GM12878 (cell line): Measurements from ENCODE around the gene SYCP3. TPM values are rescaled to one million over a fixed set of nuclear protein-coding genes. Genes with fewer than 3 reads are reported as not detected.

ENCODE experiments used
- ATAC-seq: fragments of 200-7000 bp; cut with Tn5 transposase; 3 replicates; pipeline ENCODE4 v1.9.1; 2020; ENCODE audit warnings: mild to moderate bottlenecking, moderate library complexity
- BruUV-seq: library from RNA; stranded (reverse); fragments of 400-500 nt; replicated peaks from 2 replicates; lab custom pipeline; 2021; lab: Mats Ljungman, UMichigan
- CTCF ChIA-PET: fragments of 300-600 bp; sonication (Branson Sonifier 250); formaldehyde crosslinking; extraction: SDS; loops from one replicate; lab custom pipeline; 2021; ENCODE audit warnings: inconsistent platforms; lab: Yijun Ruan, JAX
- POLR2A ChIA-PET: fragments of 350-600 bp; formaldehyde crosslinking; extraction: SDS; loops from one replicate; lab custom pipeline; 2021; ENCODE audit warnings: inconsistent platforms; lab: Charles Lee
- RAD21 ChIA-PET: fragments of 300-600 bp; sonication (Branson Sonifier 250); formaldehyde crosslinking; loops from one replicate; lab custom pipeline; 2023; ENCODE audit warnings: antibody characterized with exemption; ENCODE audit not compliant: unreplicated experiment; lab: Charles Lee
- SMC1A ChIA-PET: fragments of 300-600 bp; sonication (Branson Sonifier 250); formaldehyde crosslinking; loops from one replicate; lab custom pipeline; 2023; ENCODE audit not compliant: unreplicated experiment, uncharacterized antibody; lab: Charles Lee
- DNase-seq: peaks from one replicate; pipeline ENCODE4 v3.0.0-alpha.2; 2011; ENCODE audit warnings: low read depth, low spot score
- FAIRE-seq: peaks from 3 replicates; lab custom pipeline; 2011; peaks lifted over from hg19 to GRCh38; lab: Jason Lieb, UNC
- H2AFZ ChIP-seq: 2 replicates; pipeline ENCODE4 v1.6.0; 2011; ENCODE audit warnings: low read depth, low read length, control low read depth; ENCODE audit not compliant: control insufficient read depth
- H3K27ac ChIP-seq: 2 replicates; pipeline ENCODE4 v1.5.1; 2011; ENCODE audit warnings: control low read depth; ENCODE audit not compliant: control insufficient read depth, insufficient read depth
- H3K27me3 ChIP-seq, 2 experiments: replicated peaks in 1 of 2; 2 replicates each; pipeline versions ENCODE4 v1.6.0 to v1.6.1; 2011; ENCODE audit warnings: low read length in 1 of 2; ENCODE audit not compliant: control insufficient read depth in 2 of 2, insufficient read depth in 2 of 2
- H3K36me3 ChIP-seq, 2 experiments: 2 replicates each; pipeline ENCODE4 v1.5.1; 2011; ENCODE audit warnings: low read length in 1 of 2; ENCODE audit not compliant: control insufficient read depth in 2 of 2, insufficient read depth in 2 of 2
- H3K4me1 ChIP-seq: 2 replicates; pipeline ENCODE4 v1.6.1; 2011; ENCODE audit warnings: mild to moderate bottlenecking, low read length, moderate library complexity, mixed read lengths; ENCODE audit not compliant: control insufficient read depth, insufficient read depth
- H3K4me2 ChIP-seq: 2 replicates; pipeline ENCODE4 v1.6.0; 2011; ENCODE audit warnings: control low read depth; ENCODE audit not compliant: control insufficient read depth, insufficient read depth
- H3K4me3 ChIP-seq: fragments of 200-600 bp; sonication (generic); 2 replicates; pipeline ENCODE4 v1.5.1; 2016
- H3K79me2 ChIP-seq: 2 replicates; pipeline ENCODE4 v1.6.0; 2011; ENCODE audit warnings: low read length; ENCODE audit not compliant: control insufficient read depth, insufficient read depth
- H3K9ac ChIP-seq: 2 replicates; pipeline ENCODE4 v1.8.0; 2011; ENCODE audit warnings: low read length, control low read depth, mixed read lengths; ENCODE audit not compliant: control insufficient read depth, insufficient read depth
- H3K9me3 ChIP-seq: replicated peaks from 3 replicates; pipeline ENCODE4 v1.5.1; 2011; ENCODE audit warnings: mild to moderate bottlenecking, low read length; ENCODE audit not compliant: control insufficient read depth, insufficient read depth
- H4K20me1 ChIP-seq: 2 replicates; pipeline ENCODE4 v1.6.0; 2011; ENCODE audit not compliant: control insufficient read depth, insufficient read depth
- ATF2 ChIP-seq: IDR thresholded peaks from 2 replicates; pipeline ENCODE4 v1.6.1; 2012; ENCODE audit warnings: low read length, inconsistent platforms
- CEBPB ChIP-seq, 2 experiments: fragments of 150-350 bp in 1 of 2; IDR thresholded peaks; 2 replicates each; pipeline ENCODE4 v1.6.1; 2012 to 2014; ENCODE audit warnings: low read depth in 2 of 2, low read length in 2 of 2, borderline replicate concordance in 1 of 2, inconsistent platforms in 1 of 2
- CHD1 ChIP-seq: IDR thresholded peaks from 2 replicates; pipeline ENCODE4 v1.6.1; 2012; ENCODE audit warnings: low read depth, low read length, improper control_type of control experiment
- FOS ChIP-seq: IDR thresholded peaks from 3 replicates; pipeline ENCODE4 v1.6.1; 2011; ENCODE audit warnings: borderline replicate concordance; ENCODE audit not compliant: insufficient read length; ENCODE audit errors: extremely low read depth
- HCFC1 ChIP-seq: fragments of 150-350 bp; IDR thresholded peaks from 2 replicates; pipeline ENCODE4 v1.6.1; 2014; ENCODE audit warnings: low read length
- JUND ChIP-seq: IDR thresholded peaks from 2 replicates; pipeline ENCODE4 v1.6.1; 2012; ENCODE audit warnings: low read depth, mild to moderate bottlenecking, low read length, improper control_type of control experiment, moderate library complexity
- MLLT1 ChIP-seq: fragments of 450-650 bp; IDR thresholded peaks from 2 replicates; pipeline ENCODE4 v1.6.1; 2016; ENCODE audit warnings: mild to moderate bottlenecking
- NRF1 ChIP-seq: conservative IDR thresholded peaks from 2 replicates; pipeline ENCODE4 v1.6.1; 2011; ENCODE audit warnings: mild to moderate bottlenecking, low read depth, low read length, improper control_type of control experiment
- POLR2AphosphoS2 ChIP-seq: IDR thresholded peaks from 2 replicates; pipeline ENCODE4 v1.6.1; 2011; ENCODE audit warnings: low read depth, mild to moderate bottlenecking, low read length, improper control_type of control experiment, moderate library complexity
- RB1 ChIP-seq: fragments of 450-650 bp; formaldehyde crosslinking; IDR thresholded peaks from 2 replicates; pipeline ENCODE4 v1.6.1; 2017; ENCODE audit warnings: mild to moderate bottlenecking, borderline replicate concordance
- SMC3 ChIP-seq: IDR thresholded peaks from 2 replicates; pipeline ENCODE4 v1.6.1; 2011; ENCODE audit warnings: low read length, improper control_type of control experiment, borderline replicate concordance
- SP1 ChIP-seq: IDR thresholded peaks from one replicate; pipeline ENCODE4 v1.6.1; 2011; ENCODE audit warnings: low read depth, low read length
- SREBF2 ChIP-seq: IDR thresholded peaks from 2 replicates; pipeline ENCODE4 v1.6.1; 2012; ENCODE audit warnings: mild to moderate bottlenecking, low read length
- TCF3 ChIP-seq: IDR thresholded peaks from 2 replicates; pipeline ENCODE4 v1.6.1; 2012; ENCODE audit warnings: low read depth, mild to moderate bottlenecking, low read length, borderline replicate concordance; ENCODE audit not compliant: insufficient read depth
- YY1 ChIP-seq: IDR thresholded peaks from 2 replicates; pipeline ENCODE4 v1.6.1; 2011; ENCODE audit warnings: low read depth, mild to moderate bottlenecking, low read length
- ZBED1 ChIP-seq: IDR thresholded peaks from 2 replicates; pipeline ENCODE4 v1.6.1; 2016; ENCODE audit warnings: borderline replicate concordance
- ZNF207 ChIP-seq: fragments of 450-650 bp; IDR thresholded peaks from 2 replicates; pipeline ENCODE4 v1.6.1; 2014; ENCODE audit warnings: antibody characterized with exemption, mild to moderate bottlenecking, borderline replicate concordance
- ZNF24 ChIP-seq: fragments of 450-650 bp; IDR thresholded peaks from 2 replicates; pipeline ENCODE4 v1.6.1; 2017; ENCODE audit warnings: antibody characterized with exemption, mild to moderate bottlenecking
- WGBS: methylation state at CpG from one replicate; pipeline ENCODE4 v1.1.6; 2016; ENCODE audit warnings: low lambda C conversion rate; ENCODE audit not compliant: insufficient replicate concordance, insufficient coverage; ENCODE audit errors: missing lambda C conversion rate; 5-methylcytosine and 5-hydroxymethylcytosine counted together
- in situ Hi-C: fragments of 300-500 bp; cut with MboI; formaldehyde crosslinking; loops from 9 replicates; pipeline ENCODE4 v1.14.3; 2018; ENCODE audit warnings: mixed read lengths
- intact Hi-C: fragments of 100-400 bp; cut with micrococcal nuclease; formaldehyde crosslinking; loops from one replicate; pipeline ENCODE4 v1.14.2; 2022; ENCODE audit not compliant: unreplicated experiment
- polyA plus RNA-seq, 11 experiments: library from polyadenylated mRNA; depleted of rRNA in 4 of 11; unstranded in 6 of 11; stranded (reverse) in 5 of 11; fragments of >200 nt; fragmentation: Nextera tagmentation in 4 of 11; fragmentation: Illumina TruSeq in 1 of 11; extraction: Ambion mirVana in 4 of 11; extraction: Trizol in 1 of 11; gene quantifications; 1 replicate in 1 of 11; 2 replicates in 10 of 11; pipeline versions ENCODE4 v1.2.1 to v1.2.3, GENCODE V29; 2011 to 2016; ENCODE audit warnings: inconsistent platforms in 2 of 11, missing spikeins in 2 of 11, low read depth in 1 of 11
- total RNA-seq, 4 experiments: library from RNA; depleted of rRNA in 3 of 4; stranded (reverse); fragments of >200 nt in 3 of 4; fragmentation: Illumina TruSeq in 1 of 4; extraction: Trizol in 1 of 4; gene quantifications; 2 replicates each; pipeline versions ENCODE4 v1.2.1 to v1.2.3, GENCODE V29; 2013 to 2021

Gene SYCP3
- total and polyA plus RNA-seq, 10 of the 15 experiments (the other 5 are each of a cell fraction or from before 2014, with no cell fraction given), result 0.08 to 0.58 (median 0.21) TPM

GRCh38 chr12:101748907-101749306 is 9.6 kb upstream of the SYCP3 start:
- POLR2A ChIA-PET, result no interaction called here

GRCh38 chr12:101747697-101748096 is 8.4 kb upstream of the SYCP3 start:
- no peak overlapping the region for H3K4me3 ChIP-seq
- no peak overlapping the region for H3K9ac ChIP-seq
- DNase-seq (no peak), FAIRE-seq (no peak), ATAC-seq (no peak)
- H3K27me3 ChIP-seq, result no peaks in the 10 kb centered on the region
- intact Hi-C loops (no loop called here), in situ Hi-C loops (no loop called here)
- ChIA-PET CTCF (interaction anchor here (1.0 to 2.9 kb wide), 4 partner anchors 8 to 333 kb away, joined by 4 to 16 read pairs (median 8); no protein-coding TSS in a partner anchor), SMC1A (interaction anchor here (2.4 kb wide), 1 partner anchor 12 kb away, joined by 10 read pairs; no protein-coding TSS in a partner anchor), POLR2A (no interaction called here), RAD21 (no interaction called here)
- no peaks in the 10 kb centered on the region for H4K20me1 ChIP-seq
- 100% methylated on average over 1 of the region's 1 CpG for WGBS
- BruUV-seq, result no TSS peak
- H3K9me3 ChIP-seq, result no peaks in the 10 kb centered on the region
- H2AFZ ChIP-seq, result no peak overlapping the region
- H3K79me2 ChIP-seq, result no peaks in the 10 kb centered on the region
- H3K4me2 ChIP-seq, result no peak overlapping the region
- peaks cover 5 to 21% of the 10 kb centered on the region in 2 experiments for H3K36me3 ChIP-seq
- no peak overlapping the region for H3K27ac ChIP-seq
- H3K4me1 ChIP-seq, result peaks cover 17% of the 10 kb centered on the region
- TF ChIP-seq FOS, result no peak
- TF ChIP-seq SMC3, result no peak
- no peak for TF ChIP-seq CHD1
- no peak for TF ChIP-seq MLLT1
- TF ChIP-seq CEBPB (IDR thresholded peaks at IDR 0.05; ENCODE audit: borderline replicate concordance in 1 of 2, low read depth in 2 of 2, low read length in 2 of 2), result no peak
- TF ChIP-seq POLR2AphosphoS2, result no peak
- no peak for TF ChIP-seq SP1
- no peak for TF ChIP-seq RB1
- TF ChIP-seq ZNF24, result no peak
- TF ChIP-seq SREBF2, result no peak
- no peak for TF ChIP-seq TCF3
- TF ChIP-seq JUND, result no peak
- no peak for TF ChIP-seq ZBED1
- no peak for TF ChIP-seq ATF2
- no peak for TF ChIP-seq HCFC1

More at GRCh38 chr12:101748907-101749306, 9.6 kb upstream of the SYCP3 start:
- Histone ChIP-seq H3K4me3 (no peak overlapping the region), H3K27me3 (no peaks in the 10 kb centered on the region), H3K9me3 (no peaks in the 10 kb centered on the region), H3K4me1 (peaks cover 8% of the 10 kb centered on the region), H4K20me1 (no peaks in the 10 kb centered on the region), H3K36me3 (peaks cover 5 to 18% of the 10 kb centered on the region in 2 experiments), H3K27ac (no peak overlapping the region), H2AFZ (no peak overlapping the region), H3K79me2 (no peaks in the 10 kb centered on the region), H3K9ac (no peak overlapping the region), H3K4me2 (no peak overlapping the region)
- ATAC-seq, result no peak
- ChIA-PET SMC1A (interaction anchor here (1.0 kb wide), 1 partner anchor 9 kb away, joined by 4 read pairs; no protein-coding TSS in a partner anchor), RAD21 (interaction anchor here (0.7 kb wide), 1 partner anchor 81 kb away, joined by 4 read pairs; no protein-coding TSS in a partner anchor), CTCF (interaction anchor here (2.9 kb wide), 1 partner anchor 11 kb away, joined by 16 read pairs; no protein-coding TSS in a partner anchor)
- FAIRE-seq, result no peak
- intact Hi-C loops (no loop called here), in situ Hi-C loops (no loop called here)
- DNase-seq, result no peak
- 100% methylated on average over 1 of the region's 1 CpG for WGBS
- no peak for TF ChIP-seq NRF1
- no peak for TF ChIP-seq JUND
- no peak for TF ChIP-seq YY1
- TF ChIP-seq ZNF207, result no peak
- BruUV-seq, result no TSS peak
